Type B pancreatic cell (in vitro differentiated cells): ENCODE measurements around the gene FHL3. TPM values are rescaled to one million over a fixed set of nuclear protein-coding genes. Genes with fewer than 3 reads are reported as not detected.
"Not testable (repeated sequence)": the region's sequence is repeated elsewhere in the genome, so short reads cannot be mapped to it uniquely, and the experiment has no call there.

Experiments used
- DNase-seq: peaks from one replicate; pipeline ENCODE4 v3.0.0; 2021; ENCODE audit warnings: mixed read lengths; ENCODE audit not compliant: unreplicated experiment; ENCODE audit errors: extremely low spot score
- H3K27ac Mint-ChIP-seq: 2 replicates; pipeline ENCODE4 v1.8.0; 2021; ENCODE audit warnings: mild to moderate bottlenecking, mixed read lengths
- H3K27me3 Mint-ChIP-seq: 2 replicates; pipeline ENCODE4 v1.8.0; 2021; ENCODE audit warnings: mixed read lengths
- H3K36me3 Mint-ChIP-seq: 2 replicates; pipeline ENCODE4 v1.8.0; 2021; ENCODE audit warnings: mixed read lengths
- H3K4me1 Mint-ChIP-seq: one replicate; pipeline ENCODE4 v1.8.0; 2021; ENCODE audit warnings: mixed read lengths; ENCODE audit not compliant: unreplicated experiment
- H3K4me3 Mint-ChIP-seq: 2 replicates; pipeline ENCODE4 v1.8.0; 2021; ENCODE audit warnings: mild to moderate bottlenecking, mixed read lengths
- H3K9me3 Mint-ChIP-seq: 2 replicates; pipeline ENCODE4 v1.8.0; 2021; ENCODE audit warnings: mixed read lengths
- CTCF ChIP-seq: fragments of 200-600 bp; sonication (generic); conservative IDR thresholded peaks from 2 replicates; pipeline ENCODE4 v1.5.0; 2021; ENCODE audit warnings: antibody characterized with exemption, mild to moderate bottlenecking
- total RNA-seq: library from RNA; stranded (reverse); gene quantifications from 2 replicates; pipeline ENCODE4 v1.2.1, GENCODE V29; 2021; ENCODE audit warnings: low replicate concordance

The FHL3 gene
- total RNA-seq, 1 donor from 2014 or later: 25.1 TPM

GRCh38 chr1:38038861-38039260 is 33.5 kb upstream of the FHL3 start:
- H3K4me3 Mint-ChIP-seq: no peak overlapping the region
- TF ChIP-seq CTCF: no peak
- DNase-seq: no peak
- H3K4me1 Mint-ChIP-seq: peaks cover 6% of the 10 kb centered on the region
- no peaks in the 10 kb centered on the region for H3K9me3 Mint-ChIP-seq
- H3K27me3 Mint-ChIP-seq: peaks cover 64% of the 10 kb centered on the region
- no peak overlapping the region for H3K27ac Mint-ChIP-seq
- peaks cover 3% of the 10 kb centered on the region for H3K36me3 Mint-ChIP-seq

GRCh38 chr1:38037221-38037939 is 32.1 kb upstream of the FHL3 start:
- H3K27ac Mint-ChIP-seq: no peak overlapping the region
- peaks cover 49% of the 10 kb centered on the region for H3K27me3 Mint-ChIP-seq
- no peaks in the 10 kb centered on the region for H3K9me3 Mint-ChIP-seq
- no peak for DNase-seq
- H3K36me3 Mint-ChIP-seq: no peaks in the 10 kb centered on the region
- H3K4me3 Mint-ChIP-seq: no peak overlapping the region
- TF ChIP-seq CTCF: peak; percentile 60
- H3K4me1 Mint-ChIP-seq: peaks cover 6% of the 10 kb centered on the region

- Mint-ChIP-seq H3K9me3 (no peaks in the 10 kb centered on the region), H3K27me3 (peaks cover 24% of the 10 kb centered on the region), H3K36me3 (no peaks in the 10 kb centered on the region), H3K4me1 (peaks cover 10% of the 10 kb centered on the region), H3K27ac (no peak overlapping the region), H3K4me3 (no peak overlapping the region)
- DNase-seq: no peak
- TF ChIP-seq CTCF: no peak
Measured at GRCh38 chr1:38034871-38035270, 29.6 kb upstream of the FHL3 start.

- DNase-seq, H3K27me3 Mint-ChIP-seq: not testable (repeated sequence)
Measured at GRCh38 chr1:38032992-38033391, 27.7 kb upstream of the FHL3 start.

GRCh38 chr1:38031513-38031866 is 26.2 kb upstream of the FHL3 start:
- Mint-ChIP-seq H3K4me1 (peaks cover 19% of the 10 kb centered on the region), H3K4me3 (no peak overlapping the region), H3K27me3 (peaks cover 3% of the 10 kb centered on the region), H3K27ac (no peak overlapping the region), H3K36me3 (no peaks in the 10 kb centered on the region), H3K9me3 (no peaks in the 10 kb centered on the region)
- no peak for TF ChIP-seq CTCF
- DNase-seq: no peak

More at GRCh38 chr1:38032992-38033391, 27.7 kb upstream of the FHL3 start:
- peaks cover 15% of the 10 kb centered on the region for H3K4me1 Mint-ChIP-seq
- not testable (repeated sequence) for H3K4me3 Mint-ChIP-seq, H3K9me3 Mint-ChIP-seq, H3K27ac Mint-ChIP-seq, H3K36me3 Mint-ChIP-seq

- no peak for TF ChIP-seq CTCF
- no peaks in the 10 kb centered on the region for H3K27me3 Mint-ChIP-seq
- H3K4me3 Mint-ChIP-seq: no peak overlapping the region
- no peaks in the 10 kb centered on the region for H3K9me3 Mint-ChIP-seq
- no peaks in the 10 kb centered on the region for H3K36me3 Mint-ChIP-seq
- peaks cover 23% of the 10 kb centered on the region for H3K4me1 Mint-ChIP-seq
- no peak overlapping the region for H3K27ac Mint-ChIP-seq
- DNase-seq: no peak
Measured at GRCh38 chr1:38030596-38031512, 25.5 kb upstream of the FHL3 start.
